HG02610 (cell line): Measurements from ENCODE around the gene CNPPD1.
"Not testable (repeated sequence)": the region's sequence is repeated elsewhere in the genome, so short reads cannot be mapped to it uniquely, and the experiment has no call there.

Source experiments
- ATAC-seq: cut with Tn5 transposase; IDR thresholded peaks from one replicate; pipeline ENCODE4 v1.9.1; 2021; ENCODE audit warnings: mild to moderate bottlenecking, moderate library complexity; ENCODE audit not compliant: unreplicated experiment

The CNPPD1 gene

DNA sequence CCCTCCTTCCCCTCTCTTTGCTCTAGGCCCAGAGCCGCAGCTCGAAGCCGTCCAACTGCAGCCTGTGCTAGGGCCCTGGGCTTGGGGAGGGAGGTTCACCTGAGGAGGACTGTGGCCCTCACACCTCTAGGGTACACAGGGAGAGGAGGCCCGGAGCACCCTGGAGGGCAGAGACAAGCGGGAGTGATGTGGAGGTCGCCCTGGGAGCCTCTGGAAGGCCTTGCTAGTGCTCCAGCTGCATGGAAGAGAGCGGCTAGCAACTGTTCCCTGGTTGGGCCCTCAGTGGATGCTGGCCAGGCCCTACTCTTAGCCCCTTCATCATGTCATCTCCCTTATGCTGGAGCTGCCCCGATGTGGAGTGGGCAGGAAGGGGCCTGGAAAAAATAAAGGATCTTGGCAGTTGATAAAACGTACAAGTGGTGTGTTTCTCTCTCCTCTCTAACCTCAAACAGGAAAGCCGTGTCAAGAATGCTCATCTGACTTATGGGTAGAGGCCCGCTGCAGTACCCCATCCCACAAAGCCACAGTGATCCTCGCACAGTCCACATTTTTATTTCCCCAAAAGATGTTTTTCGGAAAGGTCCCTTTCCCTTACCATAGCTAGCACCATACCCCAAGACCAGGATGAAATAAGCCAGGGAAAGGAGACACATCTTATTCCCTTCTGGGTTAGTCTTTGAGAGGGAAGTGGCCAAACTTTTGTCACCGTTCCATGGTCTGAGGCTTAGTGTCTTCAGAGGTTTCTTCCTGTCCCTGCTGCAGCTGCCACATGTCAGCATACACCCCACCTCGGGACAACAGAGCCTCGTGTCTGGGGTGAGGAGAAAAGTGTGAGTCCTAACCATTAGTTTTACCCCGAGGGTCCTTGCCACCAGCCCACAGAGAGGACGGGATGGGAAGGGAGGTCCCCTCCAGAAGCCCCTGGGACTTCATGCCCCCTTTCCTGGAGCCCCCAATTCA is 32.8 kb upstream of the CNPPD1 start:
- no peak for ATAC-seq

DNA sequence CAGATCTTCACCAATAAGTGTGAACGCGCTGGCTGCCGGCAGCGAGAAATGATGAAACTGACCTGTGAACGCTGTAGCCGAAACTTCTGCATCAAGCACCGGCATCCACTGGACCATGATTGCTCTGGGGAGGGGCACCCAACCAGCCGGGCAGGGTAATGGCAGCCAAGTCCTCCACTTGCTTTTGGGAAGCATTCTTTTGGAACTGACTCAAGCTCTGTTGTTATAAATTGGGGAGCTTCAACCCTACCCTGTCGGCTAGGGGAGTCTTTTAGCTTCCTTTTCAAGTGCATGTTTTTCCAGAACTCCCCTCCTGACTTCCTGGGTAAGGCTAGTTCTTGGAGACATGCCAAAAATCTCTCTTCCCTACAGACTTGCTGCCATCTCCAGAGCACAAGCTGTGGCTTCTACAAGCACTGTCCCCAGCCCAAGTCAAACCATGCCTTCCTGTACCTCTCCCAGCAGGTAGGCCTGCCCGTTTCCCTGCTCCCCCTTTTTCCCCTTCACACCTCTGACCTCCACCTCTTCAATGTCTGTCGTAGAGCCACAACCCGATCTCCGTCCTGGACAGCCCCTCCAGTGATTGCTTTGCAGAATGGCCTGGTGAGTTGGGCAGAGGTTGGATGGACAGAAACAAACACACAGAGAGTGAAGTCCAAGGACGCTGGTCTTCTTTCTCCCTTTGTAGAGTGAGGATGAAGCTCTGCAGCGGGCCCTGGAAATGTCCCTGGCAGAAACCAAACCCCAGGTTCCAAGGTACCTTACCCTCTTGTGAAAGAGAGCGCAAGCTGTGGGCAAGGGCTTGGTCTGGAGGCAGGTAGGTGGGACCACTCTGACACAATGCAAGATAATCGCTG is 31.4 kb upstream of the CNPPD1 start:
- no peak for ATAC-seq

DNA sequence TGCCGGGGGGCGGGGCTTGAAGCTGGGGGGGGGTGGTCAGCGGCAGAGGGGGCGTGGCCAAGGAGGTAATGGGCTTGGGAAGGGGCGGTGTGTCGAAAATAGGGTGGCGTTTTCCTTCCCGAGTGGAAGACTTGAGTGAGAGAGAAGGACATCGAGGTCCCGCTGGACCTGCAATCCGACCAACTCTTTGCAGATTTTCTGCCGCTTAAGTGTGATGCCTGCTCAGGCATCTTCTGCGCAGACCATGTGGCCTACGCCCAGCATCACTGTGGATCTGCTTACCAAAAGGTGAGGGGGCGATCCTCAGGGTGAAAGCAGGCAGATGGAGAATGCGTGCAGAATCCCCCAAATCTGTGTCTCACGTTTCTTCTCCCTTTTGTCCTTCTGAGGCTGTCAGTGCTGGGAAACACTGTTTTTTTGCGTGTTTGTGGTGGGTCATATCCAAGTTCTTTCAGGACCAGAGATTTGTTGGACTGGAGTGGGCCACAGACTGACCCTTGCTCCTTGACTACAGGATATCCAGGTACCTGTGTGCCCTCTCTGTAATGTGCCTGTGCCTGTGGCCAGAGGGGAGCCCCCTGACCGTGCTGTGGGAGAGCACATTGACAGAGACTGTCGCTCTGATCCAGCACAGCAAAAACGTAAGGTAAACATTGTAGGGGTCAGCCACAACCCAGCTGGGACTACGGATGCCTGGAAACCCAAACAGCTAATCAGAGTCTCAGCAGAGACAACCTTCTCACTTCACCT is 30.6 kb upstream of the CNPPD1 start:
- no peak for ATAC-seq

DNA sequence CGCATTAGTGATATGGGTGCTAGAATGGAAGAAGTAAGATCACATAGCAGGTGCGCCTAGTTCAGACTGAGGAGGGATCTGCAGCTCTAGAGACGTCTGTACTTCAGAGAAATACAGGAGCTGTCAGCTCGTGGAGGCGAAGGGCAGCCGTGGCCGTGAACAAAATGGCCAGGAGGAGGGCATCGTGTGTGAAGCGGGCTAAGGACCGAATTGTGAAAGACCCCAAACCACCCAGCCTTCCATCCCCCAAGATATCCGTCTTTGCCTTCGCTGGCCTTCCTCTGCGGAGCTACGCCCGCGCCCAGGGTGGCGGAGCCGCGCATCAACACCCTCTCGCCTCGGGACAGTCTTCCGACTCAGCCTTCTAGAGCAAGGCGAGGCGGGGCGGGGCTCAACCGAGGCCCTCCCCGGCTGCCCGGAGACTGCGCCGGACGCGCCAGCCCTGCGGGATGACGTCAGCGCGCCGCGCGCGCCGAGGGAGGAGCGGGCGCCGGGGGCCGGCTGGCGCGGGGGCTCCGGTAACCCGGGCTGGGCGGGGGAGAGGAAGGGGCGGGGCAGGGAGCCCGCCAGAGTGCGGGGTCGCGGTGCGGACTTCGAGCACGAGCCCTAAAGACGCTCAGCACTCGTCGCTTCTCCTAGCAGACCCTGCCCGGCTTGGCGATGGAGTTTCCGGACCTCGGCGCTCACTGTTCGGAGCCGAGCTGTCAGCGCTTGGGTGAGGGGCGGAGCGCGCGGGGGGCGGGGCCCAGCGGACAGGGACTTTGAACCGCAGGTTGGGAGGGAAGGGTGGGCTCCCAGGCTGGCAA is 29.8 kb upstream of the CNPPD1 start, which contains the start of gene ZFAND2B:
TSS of gene ZFAND2B (plus strand) at position 455 of the 806 bp plus-strand sequence. CDS start at position 661, 206 bp downstream.
- ATAC-seq, result peak; percentile 98

DNA sequence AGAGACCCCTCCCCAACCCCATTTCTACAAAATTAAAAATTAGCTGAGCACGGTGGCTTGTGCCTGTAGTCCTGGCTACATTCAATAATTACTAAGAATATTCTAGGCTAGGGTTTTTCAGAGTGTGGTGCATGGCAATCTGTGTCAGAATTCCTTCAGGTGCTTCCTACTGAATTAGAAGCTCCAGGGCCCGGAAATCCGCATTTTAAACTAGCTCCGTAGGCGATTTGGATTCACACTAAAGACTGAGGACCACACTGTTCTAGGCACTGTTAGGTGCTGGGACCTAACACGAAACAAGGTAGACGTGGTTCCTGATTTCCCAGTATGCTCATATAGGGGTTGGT is 29.2 kb upstream of the CNPPD1 start:
- no peak for ATAC-seq

DNA sequence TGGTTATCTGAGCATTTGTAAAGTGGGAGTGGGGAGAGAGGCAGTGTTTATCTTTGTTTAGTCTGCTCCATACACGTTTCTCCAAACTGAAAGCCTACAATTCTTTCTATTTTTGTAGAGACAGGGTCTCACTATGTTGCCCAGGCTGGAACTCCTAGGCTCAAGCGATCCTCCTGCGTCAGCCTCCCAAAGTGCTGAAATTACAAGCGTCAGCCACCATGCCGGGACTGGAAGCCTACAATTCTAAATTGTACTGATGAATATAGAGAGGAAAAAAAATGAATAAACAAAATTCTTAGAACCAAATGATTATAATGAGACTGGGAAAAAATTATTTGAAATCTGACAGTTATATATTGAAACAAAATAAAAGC is 28.4 kb upstream of the CNPPD1 start:
- ATAC-seq, result no peak

DNA sequence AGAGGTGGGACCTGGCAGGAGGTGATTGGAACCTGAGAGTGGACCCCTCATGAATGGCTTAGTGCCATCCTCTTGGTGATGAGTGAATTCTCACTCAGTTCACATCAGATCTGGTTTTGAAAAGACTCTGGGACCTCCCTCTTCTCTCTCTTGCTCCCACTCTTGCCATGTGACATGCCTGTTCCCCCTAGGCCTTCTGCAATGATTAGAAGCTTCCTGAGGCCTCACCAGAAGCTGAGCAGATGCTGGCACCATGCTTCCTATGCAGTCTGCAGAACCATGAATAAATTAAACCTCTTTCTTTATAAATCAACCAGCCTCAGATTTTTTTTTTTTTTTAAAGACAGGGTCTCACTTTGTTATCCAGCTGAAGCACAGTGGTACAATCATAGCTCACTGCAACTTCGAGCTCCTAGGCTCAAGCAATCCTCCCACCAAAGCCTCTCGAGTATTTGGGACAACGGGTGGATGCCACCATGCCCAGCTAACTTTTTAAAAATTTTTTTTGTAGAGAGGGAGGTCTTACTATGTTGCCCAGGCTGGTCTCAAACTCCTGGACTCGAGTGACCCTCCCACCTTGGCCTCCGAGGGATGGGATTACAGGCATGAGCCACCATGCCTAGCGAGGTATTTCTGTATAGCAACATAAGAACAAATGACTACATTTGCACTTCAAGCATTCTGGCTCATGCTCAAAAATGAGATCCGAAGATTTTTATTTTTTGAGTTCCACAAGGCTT is 27.9 kb upstream of the CNPPD1 start:
- no peak for ATAC-seq

DNA sequence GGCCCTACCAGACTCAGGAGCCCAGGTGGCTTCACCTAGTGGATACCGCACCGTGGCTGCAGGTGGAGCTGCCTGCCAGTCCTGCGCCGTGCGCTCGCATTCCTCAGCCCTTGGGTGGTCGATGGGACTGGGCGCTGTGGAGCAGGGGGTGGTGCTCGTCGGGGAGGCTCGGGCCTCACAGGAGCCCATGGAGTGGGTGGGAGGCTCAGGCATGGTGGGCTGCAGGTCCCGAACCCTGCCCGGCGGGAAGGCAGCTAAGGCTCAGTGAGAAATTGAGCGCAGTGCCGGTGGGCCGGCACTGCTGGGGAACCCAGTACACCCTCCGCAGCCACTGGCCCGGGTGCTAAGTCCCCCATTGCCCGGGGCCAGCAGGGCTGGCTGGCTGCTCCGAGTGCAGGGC is 24.6 kb upstream of the CNPPD1 start:
- ATAC-seq, result not testable (repeated sequence)

DNA sequence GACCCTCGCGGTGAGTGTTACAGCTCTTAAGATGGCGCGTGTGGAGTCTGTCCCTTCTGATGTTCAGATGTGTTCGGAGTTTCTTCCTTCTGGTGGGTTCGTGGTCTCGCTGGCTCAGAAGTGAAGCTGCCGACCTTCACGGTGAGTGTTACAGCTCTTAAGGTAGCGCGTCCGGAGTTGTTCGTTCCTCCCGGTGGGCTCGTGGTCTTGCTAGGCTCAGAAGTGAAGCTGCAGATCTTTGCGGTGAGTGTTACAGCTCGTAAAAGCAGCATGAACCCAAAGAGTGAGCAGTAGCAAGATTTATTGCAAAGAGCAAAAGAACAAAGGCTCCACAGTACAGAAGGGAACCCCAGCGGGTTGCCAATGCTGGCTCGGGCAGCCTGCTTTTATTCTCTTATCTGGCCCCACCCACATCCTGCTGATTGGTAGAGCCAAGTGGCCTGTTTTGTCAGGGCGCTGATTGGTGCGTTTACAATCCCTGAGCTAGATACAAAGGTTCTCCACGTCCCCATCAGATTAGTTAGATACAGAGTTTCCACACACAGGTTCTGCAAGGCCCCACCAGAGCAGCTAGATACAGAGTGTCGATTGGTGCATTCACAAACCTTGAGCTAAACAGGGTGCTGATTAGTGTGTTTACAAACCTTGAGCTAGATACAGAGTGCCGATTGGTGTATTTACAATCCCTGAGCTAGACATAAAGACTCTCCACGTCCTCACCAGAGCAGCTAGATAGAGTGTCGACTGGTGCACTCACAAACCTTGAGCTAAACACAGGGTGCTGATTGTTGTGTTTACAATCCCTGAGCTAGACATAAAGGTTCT is 24.0 kb upstream of the CNPPD1 start:
- not testable (repeated sequence) for ATAC-seq

DNA sequence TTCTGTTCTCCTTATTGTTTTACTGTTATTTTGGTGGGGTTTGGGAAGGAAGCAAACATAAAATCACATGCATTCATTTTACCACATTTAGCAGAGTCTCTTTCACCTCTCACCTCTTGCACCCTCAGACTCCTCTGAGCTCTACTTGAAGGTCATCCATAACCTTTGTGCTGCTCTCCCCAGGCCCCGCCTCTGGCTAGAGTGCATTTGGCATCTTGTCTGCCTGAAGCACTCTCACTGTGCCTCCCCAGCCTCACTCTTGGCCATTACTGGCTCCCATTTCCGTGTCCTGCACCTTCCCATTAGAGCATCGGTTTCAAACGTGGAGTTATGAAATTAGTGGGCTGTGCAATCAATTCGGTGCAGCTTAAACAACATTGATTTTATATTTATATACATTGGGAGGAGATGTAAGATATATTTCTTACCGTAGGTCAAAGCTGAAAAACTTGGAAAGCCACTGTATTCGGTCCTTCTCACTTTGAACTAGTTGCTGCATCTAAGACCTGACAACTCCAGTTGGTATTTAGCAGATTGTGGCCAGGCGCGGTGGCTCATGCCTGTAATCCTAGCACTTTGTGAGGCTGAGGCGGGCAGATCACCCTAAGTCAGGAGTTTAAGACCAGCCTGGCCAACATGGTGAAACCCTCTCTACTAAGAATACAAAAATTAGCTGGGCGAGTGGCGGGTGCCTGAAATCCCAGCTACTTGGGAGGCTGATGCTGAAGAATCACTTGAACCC is 22.9 kb upstream of the CNPPD1 start:
- ATAC-seq, result no peak

DNA sequence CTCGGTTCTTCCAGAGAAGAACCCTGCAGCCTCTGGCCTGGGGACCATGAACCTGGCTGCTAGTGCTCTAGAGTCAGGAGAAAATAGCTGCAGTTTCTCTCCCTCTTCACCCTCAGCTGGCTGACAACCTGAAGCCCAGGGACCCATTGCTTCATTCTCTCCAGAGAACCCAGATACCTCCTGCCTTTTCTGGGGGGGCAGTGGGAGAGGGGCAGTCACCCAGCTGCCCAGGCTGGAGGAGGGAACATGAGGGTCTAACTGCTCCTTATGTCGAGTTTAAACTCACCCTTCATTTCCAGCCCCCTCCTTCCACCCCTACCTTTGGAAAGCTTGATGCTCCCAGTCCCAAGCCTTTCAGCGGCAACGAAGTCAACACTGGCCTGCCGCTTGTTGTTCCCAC is 22.2 kb upstream of the CNPPD1 start:
- ATAC-seq, result no peak

DNA sequence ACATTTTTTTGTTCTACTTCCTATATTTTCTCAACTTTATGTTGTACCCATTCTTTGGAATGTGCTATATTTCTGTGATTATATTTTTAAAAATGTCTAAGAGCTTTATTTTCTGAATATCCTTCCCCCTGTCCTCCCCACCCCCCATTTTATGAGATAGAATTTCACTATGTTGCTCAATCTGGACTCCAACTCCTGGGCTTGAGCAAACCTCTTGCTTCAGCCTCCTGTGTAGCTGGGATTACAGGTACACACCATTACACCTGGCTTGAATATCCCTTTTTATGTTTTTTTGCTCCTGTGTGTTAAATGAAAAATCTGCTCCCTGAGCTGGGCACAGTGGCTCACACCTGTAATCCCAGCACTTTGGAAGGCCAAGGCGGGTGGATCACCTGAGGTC is 20.7 kb upstream of the CNPPD1 start:
- no peak for ATAC-seq

DNA sequence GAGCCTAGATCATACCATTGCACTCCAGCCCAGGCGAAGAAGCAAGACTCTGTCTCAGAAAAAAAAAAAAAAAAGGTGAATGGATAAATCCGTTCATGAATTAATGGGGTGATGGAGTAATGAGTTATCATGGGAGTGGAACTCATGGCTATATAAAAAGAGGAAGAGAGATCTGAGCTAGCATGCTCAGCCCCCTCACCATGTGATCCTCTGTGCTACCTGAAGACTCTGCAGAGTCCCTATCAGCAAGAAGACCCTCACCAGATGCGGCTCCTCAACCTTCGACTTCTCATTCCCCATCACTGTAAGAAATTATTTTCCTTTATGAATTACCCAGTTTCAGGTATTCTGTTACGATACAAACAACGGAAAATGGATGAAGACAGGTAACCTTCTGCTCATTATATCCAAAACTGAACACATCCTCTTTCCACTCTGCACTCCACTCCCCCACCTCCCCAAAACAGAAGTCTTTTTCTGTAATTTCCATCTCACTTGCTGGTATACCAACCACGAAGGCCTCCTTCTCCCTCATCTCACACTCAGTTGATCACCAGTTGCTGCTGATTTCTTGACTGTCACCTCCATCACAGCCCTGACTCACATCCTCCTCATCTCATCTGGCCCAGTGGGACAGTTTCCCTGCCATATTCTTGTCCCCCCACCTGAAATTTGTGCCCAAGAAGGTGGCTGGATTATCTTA is 10.2 kb upstream of the CNPPD1 start:
- ATAC-seq, result no peak

DNA sequence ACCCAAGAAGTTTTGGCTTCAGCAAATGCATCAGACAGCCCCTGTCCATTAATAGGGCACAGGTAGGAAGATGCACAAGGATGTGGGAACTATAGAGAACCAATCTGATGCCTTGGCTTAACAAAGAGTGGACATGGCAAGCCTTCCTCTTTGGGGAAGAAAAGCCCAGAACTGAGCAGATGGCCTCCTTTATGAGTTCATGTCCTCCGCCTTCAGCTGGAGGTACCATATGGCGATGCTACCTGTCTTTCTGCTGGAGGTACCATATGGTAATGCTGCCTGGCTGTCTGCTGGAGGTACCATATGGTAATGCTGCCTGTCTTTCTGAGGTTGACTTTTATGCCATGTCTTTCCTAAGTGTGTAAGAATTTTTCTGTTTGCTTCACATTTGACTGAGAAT is 7.4 kb upstream of the CNPPD1 start:
- ATAC-seq, result no peak

DNA sequence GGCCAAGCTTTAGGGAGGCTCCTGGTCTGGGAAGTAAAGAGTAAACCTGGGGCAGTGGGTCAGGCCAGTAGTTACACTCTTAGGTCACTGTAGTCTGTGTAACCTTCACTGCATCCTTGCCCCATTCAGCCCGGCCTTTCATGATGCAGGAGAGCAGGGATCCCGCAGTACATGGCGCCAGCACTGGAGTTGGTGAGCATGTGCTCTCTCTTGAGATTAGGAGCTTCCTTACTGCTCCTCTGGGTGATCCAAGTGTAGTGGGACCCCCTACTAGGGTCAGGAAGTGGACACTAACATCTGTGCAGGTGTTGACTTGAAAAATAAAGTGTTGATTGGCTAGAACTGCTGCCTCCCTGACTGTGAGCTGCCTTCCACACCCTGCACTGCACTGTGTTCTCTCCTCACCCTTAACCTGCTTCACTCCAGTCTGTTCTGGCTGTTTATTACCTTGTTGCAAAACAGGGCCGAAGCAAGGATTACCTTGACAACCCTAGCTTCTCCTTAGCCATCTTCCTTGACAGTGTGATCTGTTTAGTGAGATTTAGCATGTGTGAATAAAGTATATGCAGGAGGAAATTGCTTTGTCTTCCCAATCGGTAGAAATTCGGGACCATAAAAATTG is 6.5 kb upstream of the CNPPD1 start:
- no peak for ATAC-seq

DNA sequence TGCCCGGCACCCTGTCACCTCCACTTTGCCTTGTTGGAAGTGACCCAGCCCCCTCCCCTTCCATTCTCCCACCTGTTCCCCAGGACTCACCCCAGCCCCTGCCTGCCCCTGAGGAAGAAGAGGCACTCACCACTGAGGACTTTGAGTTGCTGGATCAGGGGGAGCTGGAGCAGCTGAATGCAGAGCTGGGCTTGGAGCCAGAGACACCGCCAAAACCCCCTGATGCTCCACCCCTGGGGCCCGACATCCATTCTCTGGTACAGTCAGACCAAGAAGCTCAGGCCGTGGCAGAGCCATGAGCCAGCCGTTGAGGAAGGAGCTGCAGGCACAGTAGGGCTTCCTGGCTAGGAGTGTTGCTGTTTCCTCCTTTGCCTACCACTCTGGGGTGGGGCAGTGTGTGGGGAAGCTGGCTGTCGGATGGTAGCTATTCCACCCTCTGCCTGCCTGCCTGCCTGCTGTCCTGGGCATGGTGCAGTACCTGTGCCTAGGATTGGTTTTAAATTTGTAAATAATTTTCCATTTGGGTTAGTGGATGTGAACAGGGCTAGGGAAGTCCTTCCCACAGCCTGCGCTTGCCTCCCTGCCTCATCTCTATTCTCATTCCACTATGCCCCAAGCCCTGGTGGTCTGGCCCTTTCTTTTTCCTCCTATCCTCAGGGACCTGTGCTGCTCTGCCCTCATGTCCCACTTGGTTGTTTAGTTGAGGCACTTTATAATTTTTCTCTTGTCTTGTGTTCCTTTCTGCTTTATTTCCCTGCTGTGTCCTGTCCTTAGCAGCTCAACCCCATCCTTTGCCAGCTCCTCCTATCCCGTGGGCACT is 5.8 kb upstream of the CNPPD1 start:
- no peak for ATAC-seq
